Esophagus muscularis mucosa (tissue), 4 donors: ENCODE data around the gene PTPRT. TPM values are rescaled to one million over a fixed set of nuclear protein-coding genes. Genes with fewer than 3 reads are reported as not detected.

Source experiments
- DNase-seq: peaks from one replicate; pipeline ENCODE4 v3.0.0-alpha.2; 2017; ENCODE audit errors: extremely low spot score
- H3K27ac ChIP-seq, 4 donors: fragments of 200-600 bp; sonication (generic); replicated peaks in 1 of 4; 1 replicate in 3 of 4; 2 replicates in 1 of 4; pipeline ENCODE4 v1.5.1; 2016 to 2019; ENCODE audit warnings: mild to moderate bottlenecking in 1 of 4
- H3K27me3 ChIP-seq, 4 donors: fragments of 200-600 bp; sonication (generic); one replicate each; pipeline versions ENCODE4 v1.5.1 to v1.6.0; 2016 to 2019
- H3K36me3 ChIP-seq, 4 donors: fragments of 200-600 bp; sonication (generic); one replicate each; pipeline ENCODE4 v1.5.1; 2016 to 2019
- H3K4me1 ChIP-seq, 4 donors: fragments of 200-600 bp; sonication (generic); one replicate each; pipeline ENCODE4 v1.5.1; 2016 to 2019
- H3K4me3 ChIP-seq, 4 donors: fragments of 200-600 bp; sonication (generic); 1 replicate in 2 of 4; 2 replicates in 2 of 4; pipeline ENCODE4 v1.5.1; 2016 to 2019; ENCODE audit warnings: mild to moderate bottlenecking in 4 of 4, moderate library complexity in 1 of 4
- H3K9me3 ChIP-seq, 4 donors: fragments of 200-600 bp; sonication (generic); 1 replicate in 3 of 4; 2 replicates in 1 of 4; pipeline ENCODE4 v1.5.1; 2016 to 2019
- EP300 ChIP-seq: sonication (generic); formaldehyde crosslinking; IDR thresholded peaks from one replicate; pipeline ENCODE4 v1.6.1; 2017; ENCODE audit warnings: antibody characterized with exemption
- POLR2A ChIP-seq: fragments of 450-650 bp; IDR thresholded peaks from one replicate; pipeline ENCODE4 v1.6.1; 2017; ENCODE audit warnings: antibody characterized with exemption, moderate library complexity, mild to moderate bottlenecking, low read depth
- POLR2AphosphoS5 ChIP-seq, 2 donors: sonication (generic); formaldehyde crosslinking; IDR thresholded peaks; one replicate each; pipeline ENCODE4 v1.6.1; 2017; ENCODE audit warnings: antibody characterized with exemption in 2 of 2
- WGBS: methylation state at CpG from one replicate; pipeline ENCODE4 v1.1.5; 2018; 5-methylcytosine and 5-hydroxymethylcytosine counted together
- intact Hi-C: fragments of 100-400 bp; cut with DNase I; formaldehyde crosslinking; loops from one replicate; pipeline ENCODE4 v1.15.1; 2023
- total RNA-seq, 4 donors: library from RNA; depleted of rRNA; stranded (reverse); fragments of >200 nt; gene quantifications; one replicate each; pipeline versions ENCODE4 v1.1.0 to v1.2.1, GENCODE V29; 2016
- TF ChIP-seq, protein P1 (sequence below), 3 experiments: fragments of 200-600 bp in 2 of 3; fragments of 450-650 bp in 1 of 3; sonication (generic) in 2 of 3; IDR thresholded peaks; one replicate each; pipeline ENCODE4 v1.5.1; 2017 to 2019; ENCODE audit warnings: antibody characterized with exemption in 3 of 3, mild to moderate bottlenecking in 2 of 3, moderate library complexity in 1 of 3

Gene PTPRT
- total RNA-seq, 4 donors from 2014 or later: 0.06 to 0.39 TPM; not detected in 2

DNA sequence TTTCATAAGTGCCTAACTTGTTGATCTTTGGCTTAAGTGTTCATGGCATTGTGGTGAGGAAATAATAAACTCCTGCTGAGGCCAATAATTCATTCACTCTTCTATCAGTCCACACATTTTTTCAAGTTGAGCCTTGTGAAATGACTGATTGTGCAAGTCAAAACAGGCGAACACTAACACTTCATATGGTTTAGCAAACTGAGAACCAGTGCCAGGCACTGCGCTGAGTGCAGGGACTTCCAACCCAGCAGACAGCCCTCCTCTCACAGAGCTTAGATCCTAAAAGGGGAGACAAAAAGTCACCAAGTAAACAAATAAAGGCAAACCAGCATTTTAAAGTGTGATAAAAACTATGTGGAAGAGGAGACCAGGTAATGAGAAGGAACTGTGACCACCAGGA lies 435.0 kb downstream of the PTPRT start:
- H3K27me3 ChIP-seq: no peaks in the 10 kb centered on the region
- TF ChIP-seq POLR2A (no peak), POLR2AphosphoS5 (IDR thresholded peaks at IDR 0.05) (no peak), EP300 (no peak)
- TF ChIP-seq, protein P1, sequence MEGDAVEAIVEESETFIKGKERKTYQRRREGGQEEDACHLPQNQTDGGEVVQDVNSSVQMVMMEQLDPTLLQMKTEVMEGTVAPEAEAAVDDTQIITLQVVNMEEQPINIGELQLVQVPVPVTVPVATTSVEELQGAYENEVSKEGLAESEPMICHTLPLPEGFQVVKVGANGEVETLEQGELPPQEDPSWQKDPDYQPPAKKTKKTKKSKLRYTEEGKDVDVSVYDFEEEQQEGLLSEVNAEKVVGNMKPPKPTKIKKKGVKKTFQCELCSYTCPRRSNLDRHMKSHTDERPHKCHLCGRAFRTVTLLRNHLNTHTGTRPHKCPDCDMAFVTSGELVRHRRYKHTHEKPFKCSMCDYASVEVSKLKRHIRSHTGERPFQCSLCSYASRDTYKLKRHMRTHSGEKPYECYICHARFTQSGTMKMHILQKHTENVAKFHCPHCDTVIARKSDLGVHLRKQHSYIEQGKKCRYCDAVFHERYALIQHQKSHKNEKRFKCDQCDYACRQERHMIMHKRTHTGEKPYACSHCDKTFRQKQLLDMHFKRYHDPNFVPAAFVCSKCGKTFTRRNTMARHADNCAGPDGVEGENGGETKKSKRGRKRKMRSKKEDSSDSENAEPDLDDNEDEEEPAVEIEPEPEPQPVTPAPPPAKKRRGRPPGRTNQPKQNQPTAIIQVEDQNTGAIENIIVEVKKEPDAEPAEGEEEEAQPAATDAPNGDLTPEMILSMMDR (IDR thresholded peaks at IDR 0.05): no peak
- H3K4me3 ChIP-seq: no peak overlapping the region
- 44% methylated on average over 2 of the region's 2 CpGs for WGBS
- H3K27ac ChIP-seq: no peak overlapping the region
- no peaks in the 10 kb centered on the region for H3K36me3 ChIP-seq
- H3K9me3 ChIP-seq: no peaks in the 10 kb centered on the region
- no peaks in the 10 kb centered on the region for H3K4me1 ChIP-seq
- intact Hi-C loops: no loop called here
- DNase-seq: no peak

DNA sequence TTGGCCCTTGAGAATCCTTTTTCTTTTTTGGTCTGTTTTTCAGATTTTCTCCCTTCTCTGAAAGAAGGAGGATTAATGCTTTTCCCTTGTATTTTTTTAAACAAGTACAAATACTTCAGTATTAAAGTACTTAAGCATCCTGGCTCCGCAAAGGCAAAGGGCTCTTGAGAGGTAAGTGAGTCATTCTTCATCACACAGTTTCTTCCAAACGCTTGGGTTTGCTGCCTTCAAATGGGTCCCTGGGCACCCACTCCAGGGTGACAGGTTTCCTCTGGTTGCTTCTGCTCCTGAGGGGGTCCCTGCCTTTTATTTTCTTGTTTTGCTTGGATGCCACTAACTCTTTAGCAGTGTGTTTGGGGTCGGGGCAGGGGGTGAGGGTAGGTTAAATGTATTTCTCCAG lies 437.1 kb downstream of the PTPRT start:
- Histone ChIP-seq H3K4me1 (no peaks in the 10 kb centered on the region), H3K9me3 (no peaks in the 10 kb centered on the region), H3K27ac (no peak overlapping the region), H3K27me3 (peaks cover 0 to 8% (median 0%) of the 10 kb centered on the region in 4 donors), H3K36me3 (no peaks in the 10 kb centered on the region), H3K4me3 (no peak overlapping the region)
- WGBS: 81% methylated on average over 3 of the region's 3 CpGs
- DNase-seq: no peak
- intact Hi-C loops: no loop called here
- no peak for TF ChIP-seq POLR2AphosphoS5 (IDR thresholded peaks at IDR 0.05)

DNA sequence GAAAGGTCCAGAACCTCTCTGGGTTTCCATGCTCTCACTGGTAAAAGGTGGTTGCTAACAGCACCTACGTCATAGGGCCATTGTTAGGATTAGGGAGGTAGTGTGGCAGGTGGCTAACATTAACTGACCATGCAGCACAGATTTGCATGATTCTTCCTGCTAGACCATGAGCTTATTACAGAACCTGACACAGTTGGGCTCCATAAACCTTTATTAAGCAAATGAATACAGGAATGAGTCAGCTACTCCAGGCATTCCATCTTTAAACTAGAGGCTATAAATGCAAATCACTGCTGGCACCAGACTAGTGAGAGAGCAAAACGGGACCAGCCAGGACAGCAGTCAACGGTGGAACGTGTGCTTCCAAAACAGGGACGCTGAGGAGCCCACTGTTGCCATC lies 440.1 kb downstream of the PTPRT start:
- no peaks in the 10 kb centered on the region for H3K36me3 ChIP-seq
- peaks cover 0 to 8% (median 0%) of the 10 kb centered on the region in 4 donors for H3K27me3 ChIP-seq
- peaks cover 0 to 7% (median 0%) of the 10 kb centered on the region in 4 donors for H3K9me3 ChIP-seq
- intact Hi-C loops: no loop called here
- no peak for DNase-seq
- TF ChIP-seq, protein P1 (IDR thresholded peaks at IDR 0.05): no peak
- TF ChIP-seq POLR2A: no peak
- no peak for TF ChIP-seq POLR2AphosphoS5 (IDR thresholded peaks at IDR 0.05)
- TF ChIP-seq EP300: no peak
- H3K27ac ChIP-seq: no peak overlapping the region
- H3K4me3 ChIP-seq: no peak overlapping the region
- WGBS: 79% methylated on average over 5 of the region's 5 CpGs
- H3K4me1 ChIP-seq: no peaks in the 10 kb centered on the region

DNA sequence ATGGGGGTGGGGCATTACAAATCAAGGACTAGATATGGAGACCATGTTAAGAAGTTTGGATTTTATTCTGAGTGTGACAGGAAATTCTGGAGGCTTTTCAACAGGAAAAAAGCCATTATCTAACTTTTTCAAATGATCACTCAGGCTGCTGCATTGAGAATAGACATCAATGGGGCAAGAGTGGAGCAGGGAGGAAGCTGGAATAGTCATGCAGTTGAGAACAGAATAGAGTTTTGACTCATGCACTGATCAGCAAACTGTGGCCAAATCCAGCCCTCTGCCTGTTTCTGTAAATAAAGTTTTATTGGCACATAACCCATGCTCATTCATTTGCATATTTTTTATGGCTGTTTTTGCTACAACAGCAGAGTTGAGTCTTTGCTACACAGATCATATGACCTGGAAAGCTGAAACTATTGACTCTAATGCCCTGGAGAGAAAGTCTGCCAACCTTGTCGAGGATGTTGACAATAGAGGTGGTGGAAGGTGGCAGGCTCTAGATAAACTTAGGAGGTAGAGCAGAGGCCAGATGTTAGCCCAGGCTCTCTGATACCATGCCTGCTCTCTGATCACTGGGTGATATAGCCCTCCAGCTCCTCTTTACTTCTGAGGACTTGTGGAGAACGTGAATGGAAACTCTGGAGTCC lies 441.8 kb downstream of the PTPRT start:
- no peak overlapping the region for H3K27ac ChIP-seq
- WGBS: 57% methylated on average over 1 of the region's 2 CpGs
- no peaks in the 10 kb centered on the region for H3K36me3 ChIP-seq
- no peaks in the 10 kb centered on the region for H3K4me1 ChIP-seq
- peaks cover 0 to 8% (median under 1%) of the 10 kb centered on the region in 4 donors for H3K9me3 ChIP-seq
- intact Hi-C loops: no loop called here
- no peak for DNase-seq
- H3K4me3 ChIP-seq: no peak overlapping the region
- TF ChIP-seq POLR2A (no peak), POLR2AphosphoS5 (IDR thresholded peaks at IDR 0.05) (no peak), EP300 (no peak)
- TF ChIP-seq, protein P1 (IDR thresholded peaks at IDR 0.05): no peak
- peaks cover 0 to 8% (median 0%) of the 10 kb centered on the region in 4 donors for H3K27me3 ChIP-seq

DNA sequence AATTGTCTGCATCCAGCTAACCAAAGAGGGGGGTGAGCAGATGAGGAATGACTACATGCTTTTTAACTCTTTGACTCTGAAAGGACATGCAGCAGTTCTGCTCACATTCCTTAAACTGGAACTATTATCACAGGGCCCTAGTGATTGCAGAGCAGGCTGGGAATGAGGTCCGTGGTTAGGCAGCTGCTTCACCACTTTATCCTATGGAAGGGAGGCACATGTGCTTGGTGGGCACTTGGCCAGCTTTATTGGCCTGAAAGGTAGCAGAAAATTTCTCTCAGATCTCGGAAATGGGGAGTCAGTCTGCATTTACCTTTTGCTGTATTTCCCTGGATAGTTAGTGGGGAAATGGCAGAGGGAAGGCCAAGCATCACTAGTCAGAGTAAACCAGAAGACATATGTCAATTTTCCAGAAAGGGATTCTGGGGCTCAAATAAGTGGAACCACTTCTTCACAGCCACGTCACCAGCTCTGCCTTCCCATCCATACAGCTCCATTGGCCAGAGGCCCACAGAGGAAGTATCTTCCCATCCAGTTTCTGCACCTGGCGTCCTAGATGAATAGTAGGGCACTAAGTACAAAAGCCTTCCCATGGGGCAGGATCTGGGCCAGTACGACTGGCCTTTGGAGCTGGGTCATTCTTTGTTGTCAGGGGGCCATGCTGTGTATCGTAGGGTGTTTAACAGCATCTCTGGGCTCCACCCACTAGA lies 444.8 kb downstream of the PTPRT start:
- no peak for TF ChIP-seq EP300
- TF ChIP-seq, protein P1 (IDR thresholded peaks at IDR 0.05): no peak
- TF ChIP-seq POLR2A: no peak
- no peak for TF ChIP-seq POLR2AphosphoS5 (IDR thresholded peaks at IDR 0.05)
- Histone ChIP-seq H3K27ac (no peak overlapping the region), H3K36me3 (no peaks in the 10 kb centered on the region), H3K4me3 (no peak overlapping the region), H3K9me3 (peaks cover 0 to 22% (median 13%) of the 10 kb centered on the region in 4 donors), H3K4me1 (no peaks in the 10 kb centered on the region), H3K27me3 (peaks cover 0 to 8% (median 0%) of the 10 kb centered on the region in 4 donors)
- WGBS: 89% methylated on average over 5 of the region's 6 CpGs
- no peak for DNase-seq
- intact Hi-C loops: no loop called here
